Esophagus squamous epithelium (tissue), 5 donors: Measurements from ENCODE around the gene RNF180. TPM values are rescaled to one million over a fixed set of nuclear protein-coding genes. Genes with fewer than 3 reads are reported as not detected.
"Not testable (repeated sequence)": the region's sequence is repeated elsewhere in the genome, so short reads cannot be mapped to it uniquely, and the experiment has no call there.

Experiments used
- DNase-seq: peaks from one replicate; lab custom pipeline; 2025; lab: John Stamatoyannopoulos, UW
- H3K27ac ChIP-seq, 4 donors: fragments of 200-600 bp; sonication (generic); one replicate each; pipeline ENCODE4 v1.5.1; 2016 to 2019; ENCODE audit warnings: mild to moderate bottlenecking in 1 of 4
- H3K27me3 ChIP-seq, 4 donors: fragments of 200-600 bp; sonication (generic); 1 replicate in 3 of 4; 2 replicates in 1 of 4; pipeline versions ENCODE4 v1.5.1 to v1.6.0; 2017 to 2021; ENCODE audit warnings: antibody characterized with exemption in 1 of 4
- H3K36me3 ChIP-seq, 3 donors: fragments of 200-600 bp; sonication (generic); one replicate each; pipeline ENCODE4 v1.5.1; 2016 to 2019
- H3K4me1 ChIP-seq, 3 donors: fragments of 200-600 bp; sonication (generic); one replicate each; pipeline ENCODE4 v1.5.1; 2017 to 2019
- H3K4me3 ChIP-seq, 4 donors: fragments of 200-600 bp; sonication (generic); 1 replicate in 3 of 4; 2 replicates in 1 of 4; pipeline ENCODE4 v1.5.1; 2016 to 2019; ENCODE audit warnings: mild to moderate bottlenecking in 2 of 4, moderate library complexity in 1 of 4
- H3K9me3 ChIP-seq, 3 donors: fragments of 200-600 bp; sonication (generic); one replicate each; pipeline ENCODE4 v1.5.1; 2016 to 2019
- CTCF ChIP-seq, 6 experiments: fragments of 450-650 bp in 4 of 6; fragments of 200-600 bp in 2 of 6; sonication (generic) in 2 of 6; IDR thresholded peaks; one replicate each; pipeline ENCODE4 v1.5.1; 2016 to 2019; ENCODE audit warnings: antibody characterized with exemption in 6 of 6, mild to moderate bottlenecking in 4 of 6, moderate library complexity in 4 of 6
- POLR2A ChIP-seq, 4 donors: fragments of 450-650 bp; IDR thresholded peaks; one replicate each; pipeline ENCODE4 v1.6.1; 2017; ENCODE audit warnings: antibody characterized with exemption in 4 of 4, mild to moderate bottlenecking in 4 of 4, moderate library complexity in 3 of 4
- WGBS, 2 donors: methylation state at CpG; one replicate each; pipeline ENCODE4 v1.1.5; 2018; 5-methylcytosine and 5-hydroxymethylcytosine counted together
- intact Hi-C: fragments of 100-400 bp; cut with DNase I; formaldehyde crosslinking; loops from one replicate; pipeline ENCODE4 v1.15.0; 2022
- total RNA-seq, 4 donors: library from RNA; depleted of rRNA; stranded (reverse); fragments of >200 nt; gene quantifications; one replicate each; pipeline ENCODE4 v1.1.0, GENCODE V29; 2016
- donor health status: DM: yes; HTN: yes; CAD: no.

The RNF180 gene
- total RNA-seq, 4 donors from 2014 or later = 2.1 to 9.5 (median 3.3) TPM

GRCh38 chr5:64260756-64261155, 95.1 kb downstream of the RNF180 start:
- no peak overlapping the region for H3K27ac ChIP-seq
- intact Hi-C loops = no loop called here
- H3K36me3 ChIP-seq = no peaks in the 10 kb centered on the region
- DNase-seq = no peak
- 17% methylated on average over 1 of the region's 1 CpG for WGBS, 2 donors
- no peaks in the 10 kb centered on the region for H3K4me1 ChIP-seq
- no peaks in the 10 kb centered on the region for H3K27me3 ChIP-seq
- TF ChIP-seq CTCF (IDR thresholded peaks at IDR 0.05) = no peak
- TF ChIP-seq POLR2A (IDR thresholded peaks at IDR 0.05) = no peak
- no peak overlapping the region for H3K4me3 ChIP-seq
- H3K9me3 ChIP-seq = no peaks in the 10 kb centered on the region

GRCh38 chr5:64269164-64269563, 103.5 kb downstream of the RNF180 start:
- Histone ChIP-seq H3K27me3 (no peaks in the 10 kb centered on the region), H3K9me3 (no peaks in the 10 kb centered on the region), H3K27ac (no peak overlapping the region), H3K36me3 (no peaks in the 10 kb centered on the region), H3K4me1 (peaks cover 0 to 5% (median 0%) of the 10 kb centered on the region in 3 donors), H3K4me3 (no peak overlapping the region)
- intact Hi-C loops = no loop called here
- DNase-seq = no peak
- 36 to 56% methylated on average over 4 of the region's 4 CpGs for WGBS, 2 donors
- no peak for TF ChIP-seq POLR2A (IDR thresholded peaks at IDR 0.05)
- TF ChIP-seq CTCF (IDR thresholded peaks at IDR 0.05) = no peak

GRCh38 chr5:64273276-64273675, 107.6 kb downstream of the RNF180 start:
- Histone ChIP-seq H3K27me3 (no peaks in the 10 kb centered on the region), H3K4me3 (no peak overlapping the region), H3K9me3 (no peaks in the 10 kb centered on the region), H3K4me1 (peaks cover 0 to 5% (median 0%) of the 10 kb centered on the region in 3 donors), H3K36me3 (no peaks in the 10 kb centered on the region), H3K27ac (no peak overlapping the region)
- TF ChIP-seq POLR2A (IDR thresholded peaks at IDR 0.05) (no peak), CTCF (IDR thresholded peaks at IDR 0.05) (no peak)
- DNase-seq = no peak
- WGBS, 2 donors = 30 to 35% methylated on average over 1 of the region's 1 CpG
- intact Hi-C loops = no loop called here

- DNase-seq = no peak
- WGBS, 2 donors = 82 to 86% methylated on average over 5 to 7 of the region's 8 CpGs
- TF ChIP-seq POLR2A (IDR thresholded peaks at IDR 0.05) (no peak), CTCF (IDR thresholded peaks at IDR 0.05) (no peak)
- H3K4me1 ChIP-seq = no peaks in the 10 kb centered on the region
- no peak overlapping the region for H3K27ac ChIP-seq
- no peaks in the 10 kb centered on the region for H3K27me3 ChIP-seq
- intact Hi-C loops = no loop called here
- no peaks in the 10 kb centered on the region for H3K36me3 ChIP-seq
- H3K9me3 ChIP-seq = peaks cover 0 to 3% (median 0%) of the 10 kb centered on the region in 3 donors
- H3K4me3 ChIP-seq = no peak overlapping the region
These were observed 119.8 kb downstream of the RNF180 start for GRCh38 chr5:64285188-64286130.

GRCh38 chr5:64286381-64286780, 120.7 kb downstream of the RNF180 start:
- no peak for DNase-seq
- Histone ChIP-seq H3K9me3 (no peaks in the 10 kb centered on the region), H3K36me3 (no peaks in the 10 kb centered on the region), H3K27ac (no peak overlapping the region), H3K27me3 (no peaks in the 10 kb centered on the region), H3K4me3 (no peak overlapping the region), H3K4me1 (no peaks in the 10 kb centered on the region)
- WGBS, 2 donors = 80 to 96% methylated on average over 1 of the region's 1 CpG
- intact Hi-C loops = no loop called here
- TF ChIP-seq POLR2A (IDR thresholded peaks at IDR 0.05) = no peak
- TF ChIP-seq CTCF (IDR thresholded peaks at IDR 0.05) = no peak

- DNase-seq, H3K36me3 ChIP-seq, H3K27ac ChIP-seq, H3K27me3 ChIP-seq, H3K4me1 ChIP-seq, H3K4me3 ChIP-seq, intact Hi-C loops, H3K9me3 ChIP-seq: not testable (repeated sequence)
- WGBS, 2 donors = 66 to 92% methylated on average over 2 of the region's 2 CpGs
These were observed 122.9 kb downstream of the RNF180 start for GRCh38 chr5:64288496-64288895.
